Raji (cell line): Measurements from ENCODE around the gene ARRDC3.

Experiments
- POLR2A ChIP-seq: IDR thresholded peaks from 2 replicates; pipeline ENCODE4 v1.6.1; 2011; ENCODE audit warnings: low read depth, low read length, control low read depth; ENCODE audit not compliant: insufficient read depth

ARRDC3 gene

GRCh38 chr5:91373006-91373405 is 10.1 kb downstream of the ARRDC3 start:
- no peak for TF ChIP-seq POLR2A

GRCh38 chr5:91369480-91369879 is 13.6 kb downstream of the ARRDC3 start:
- TF ChIP-seq POLR2A = no peak

GRCh38 chr5:91367908-91368648 is 15.0 kb downstream of the ARRDC3 start:
- TF ChIP-seq POLR2A = no peak

DNA sequence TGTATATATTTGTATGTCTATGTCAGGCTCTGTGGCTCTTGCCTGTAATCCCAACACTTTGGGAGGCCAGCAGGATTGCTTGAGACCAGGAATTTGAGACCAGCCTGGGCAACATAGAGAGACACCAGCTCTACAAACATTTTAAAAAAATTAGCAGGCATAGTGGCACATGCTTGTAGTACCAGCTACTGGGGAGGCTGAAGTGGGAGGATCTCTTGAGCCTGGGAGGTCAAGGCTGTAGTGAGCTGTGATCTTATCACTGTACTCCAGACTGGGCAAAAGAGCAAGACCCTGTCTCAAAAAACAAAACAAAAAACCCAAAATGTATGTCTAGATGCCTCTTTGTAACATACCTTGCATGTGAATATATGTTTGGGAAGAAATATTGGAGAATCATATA is 15.8 kb downstream of the ARRDC3 start:
- TF ChIP-seq POLR2A = no peak

- TF ChIP-seq POLR2A = no peak
Measured at GRCh38 chr5:91366551-91366950, 16.6 kb downstream of the ARRDC3 start.

GRCh38 chr5:91365498-91365897 is 17.6 kb downstream of the ARRDC3 start:
- no peak for TF ChIP-seq POLR2A

DNA sequence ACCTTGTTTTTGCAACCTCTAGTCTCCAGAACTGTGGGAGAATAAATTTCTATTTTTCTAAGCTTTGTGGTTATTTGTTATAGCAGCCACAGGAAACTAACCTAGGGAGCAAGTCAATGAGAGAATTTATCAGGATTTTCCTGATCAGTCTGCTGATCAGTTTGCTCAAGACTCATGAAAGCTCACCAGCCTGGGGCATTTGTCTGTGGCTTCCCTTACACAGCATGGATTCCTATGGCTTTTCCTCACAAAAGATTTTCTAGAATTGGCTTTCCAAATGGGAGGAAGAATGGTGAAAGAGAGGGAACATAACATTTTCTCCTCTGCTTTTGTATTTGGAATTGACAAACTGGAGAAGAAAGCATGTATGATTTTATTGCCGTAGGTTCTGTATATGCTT is 20.2 kb downstream of the ARRDC3 start:
- no peak for TF ChIP-seq POLR2A

GRCh38 chr5:91361790-91362189 is 21.3 kb downstream of the ARRDC3 start:
- TF ChIP-seq POLR2A = no peak

DNA sequence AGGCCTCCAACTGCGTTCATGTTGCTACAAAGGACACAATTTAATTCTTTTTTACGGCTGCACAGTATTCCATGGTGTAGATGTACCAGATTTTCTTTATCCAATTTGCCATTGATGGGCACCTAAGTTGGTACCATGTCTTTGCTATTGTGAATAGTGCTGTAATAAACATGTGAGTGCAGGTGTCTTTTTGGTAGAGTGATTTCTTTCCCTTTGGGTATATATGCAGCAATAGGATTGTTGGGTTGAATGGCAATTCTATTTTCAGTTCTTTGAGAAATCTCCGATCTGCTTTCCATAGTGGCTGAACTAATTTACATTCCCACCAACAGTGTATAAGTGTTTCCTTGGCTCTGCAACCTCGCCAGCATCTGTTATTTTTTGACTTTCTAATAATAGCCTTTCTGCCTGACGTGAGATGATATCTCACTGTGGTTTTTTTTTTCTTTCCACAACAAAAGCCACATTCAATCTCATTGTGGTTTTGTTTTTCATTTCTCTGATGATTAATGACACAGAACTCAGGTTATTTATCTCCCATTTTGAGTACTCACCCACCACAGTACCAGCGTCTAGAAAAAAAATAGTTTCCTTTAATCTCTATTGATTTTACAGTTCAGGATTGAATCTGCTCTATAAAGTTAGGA is 21.9 kb downstream of the ARRDC3 start:
- TF ChIP-seq POLR2A = no peak

DNA sequence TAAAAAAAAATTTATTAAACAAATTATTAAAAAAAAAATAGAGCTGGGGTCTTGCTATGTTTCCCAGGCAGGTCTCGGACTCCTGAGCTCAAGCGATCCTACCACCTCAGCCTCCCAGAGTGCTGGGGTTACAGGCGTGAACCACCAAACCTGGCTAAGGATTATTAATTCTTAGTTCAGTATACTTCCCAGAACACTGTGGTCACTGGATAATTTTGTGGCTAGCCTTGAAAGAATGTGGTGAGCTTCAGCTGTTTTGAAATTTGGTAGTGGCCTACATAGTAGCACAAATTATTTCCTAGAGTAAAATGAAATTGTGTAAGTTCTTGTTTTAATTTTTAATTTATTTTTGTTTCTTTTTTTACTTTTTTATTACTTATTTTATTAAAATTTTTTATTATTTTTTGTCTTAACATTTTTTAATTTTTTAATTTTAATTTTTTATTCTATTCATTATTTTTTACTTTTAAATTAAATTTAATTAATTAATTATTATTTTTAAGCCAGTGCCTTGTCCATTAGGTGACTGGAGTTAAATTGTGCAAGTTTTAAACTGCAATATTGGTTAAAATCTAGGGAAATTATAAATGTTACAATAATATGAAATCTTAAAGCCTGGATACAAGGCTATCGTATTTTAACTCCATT is 23.0 kb downstream of the ARRDC3 start:
- no peak for TF ChIP-seq POLR2A

DNA sequence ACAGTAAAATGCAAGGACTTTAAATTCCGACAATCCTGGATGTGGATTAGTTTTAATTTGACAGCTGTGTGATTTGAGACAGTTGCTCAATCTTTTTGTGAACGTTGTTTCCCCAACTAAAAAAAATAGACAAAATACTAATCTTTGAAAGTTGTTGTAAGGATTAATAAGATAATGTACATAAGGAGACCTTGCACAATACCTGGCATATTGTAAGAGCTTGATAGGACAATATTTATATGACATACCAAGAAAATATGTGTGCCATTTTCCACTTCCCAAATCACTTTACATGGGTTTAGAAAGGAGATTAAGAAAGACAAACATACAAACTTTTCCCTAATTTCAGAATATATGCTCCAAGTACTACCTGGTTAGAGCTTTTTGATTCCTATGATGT is 25.3 kb downstream of the ARRDC3 start:
- no peak for TF ChIP-seq POLR2A

GRCh38 chr5:91357012-91357634 is 26.0 kb downstream of the ARRDC3 start:
- TF ChIP-seq POLR2A = no peak

- no peak for TF ChIP-seq POLR2A
Measured at GRCh38 chr5:91352831-91353695, 30.1 kb downstream of the ARRDC3 start.

DNA sequence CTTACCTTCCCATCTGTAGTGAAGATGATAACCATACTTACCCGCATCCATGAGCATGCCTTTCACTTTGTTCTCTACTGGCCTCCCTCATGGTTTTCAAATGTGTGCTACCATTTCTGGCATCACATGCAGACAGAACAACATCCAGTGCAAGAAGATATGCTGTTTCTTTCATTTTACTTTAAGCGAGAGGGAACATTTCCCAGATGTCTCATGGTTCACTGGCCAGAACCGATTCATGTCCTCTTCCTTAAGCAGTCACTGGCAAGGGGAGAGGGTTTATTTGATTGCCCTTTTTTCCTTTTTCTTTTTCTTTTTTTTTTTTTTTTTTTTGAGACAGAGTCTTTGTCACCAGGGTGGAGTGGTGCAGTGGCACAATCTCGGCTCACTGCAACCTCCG is 37.7 kb downstream of the ARRDC3 start:
- no peak for TF ChIP-seq POLR2A

DNA sequence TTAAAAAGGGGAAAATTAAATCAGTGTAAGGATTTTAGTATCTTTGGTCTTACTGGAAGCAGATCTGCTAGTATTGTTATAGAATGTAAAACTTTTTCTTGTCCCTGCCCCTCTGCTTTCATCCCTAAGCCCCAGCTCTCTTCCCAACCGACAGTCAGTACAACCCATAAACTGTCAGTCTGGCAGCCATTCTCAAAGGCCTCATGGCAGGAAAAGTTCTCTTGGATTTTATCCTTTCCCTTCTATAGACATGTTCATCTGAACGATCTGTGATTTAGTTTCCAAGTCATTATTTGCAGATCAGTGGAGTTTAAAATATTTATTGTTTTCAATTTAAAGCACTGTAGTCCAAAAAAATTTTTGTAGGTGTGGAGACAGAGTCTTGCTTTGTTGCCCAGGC is 39.2 kb downstream of the ARRDC3 start:
- no peak for TF ChIP-seq POLR2A
